Spleen (tissue), 13 donors: ENCODE measurements around the gene FKBP11. TPM values are rescaled to one million over a fixed set of nuclear protein-coding genes. Genes with fewer than 3 reads are reported as not detected.
A peak's percentile ranks its signal among the peaks of the same experiment; 100 is the strongest.

Source experiments
- DNase-seq: peaks from one replicate; pipeline ENCODE4 v3.0.0-alpha.2; 2020
- H3K27ac ChIP-seq, 8 donors: fragments of 200-600 bp; sonication (generic) in 7 of 8; 1 replicate in 4 of 8; 2 replicates in 4 of 8; pipeline versions ENCODE4 v1.5.0 to v1.8.0; 2016 to 2021; ENCODE audit warnings: inconsistent platforms in 4 of 8, mild to moderate bottlenecking in 4 of 8, moderate library complexity in 1 of 8
- H3K27me3 ChIP-seq, 7 donors: fragments of 200-600 bp; sonication (generic) in 6 of 7; replicated peaks in 1 of 7; 1 replicate in 4 of 7; 2 replicates in 3 of 7; pipeline versions ENCODE4 v1.5.0 to v1.8.0; 2016 to 2021; ENCODE audit warnings: inconsistent platforms in 3 of 7, mild to moderate bottlenecking in 1 of 7
- H3K36me3 ChIP-seq, 6 donors: fragments of 200-600 bp; sonication (generic) in 5 of 6; 1 replicate in 4 of 6; 2 replicates in 2 of 6; pipeline versions ENCODE4 v1.5.0 to v1.8.0; 2016 to 2021; ENCODE audit warnings: inconsistent platforms in 2 of 6
- H3K4me1 ChIP-seq, 6 donors: fragments of 200-600 bp; sonication (generic) in 5 of 6; 1 replicate in 3 of 6; 2 replicates in 3 of 6; pipeline versions ENCODE4 v1.5.0 to v1.8.0; 2016 to 2021; ENCODE audit warnings: inconsistent platforms in 3 of 6
- H3K4me3 ChIP-seq, 8 donors: fragments of 200-600 bp; sonication (generic) in 7 of 8; 1 replicate in 4 of 8; 2 replicates in 4 of 8; pipeline versions ENCODE4 v1.5.0 to v1.8.0; 2016 to 2021; ENCODE audit warnings: inconsistent platforms in 4 of 8, mild to moderate bottlenecking in 4 of 8, moderate library complexity in 2 of 8
- H3K9me3 ChIP-seq, 8 donors: fragments of 200-600 bp; sonication (generic) in 7 of 8; 1 replicate in 4 of 8; 2 replicates in 4 of 8; pipeline versions ENCODE4 v1.5.0 to v1.8.0; 2016 to 2021; ENCODE audit warnings: inconsistent platforms in 4 of 8
- POLR2A ChIP-seq, 3 donors: fragments of 450-650 bp; IDR thresholded peaks; one replicate each; pipeline ENCODE4 v1.5.1; 2017; ENCODE audit warnings: antibody characterized with exemption in 3 of 3, mild to moderate bottlenecking in 1 of 3
- POLR2AphosphoS5 ChIP-seq, 3 donors: sonication (generic); formaldehyde crosslinking; IDR thresholded peaks; one replicate each; pipeline ENCODE4 v1.5.1; 2017; ENCODE audit warnings: antibody characterized with exemption in 3 of 3
- WGBS, 5 donors: extraction: QIAGEN DNeasy Blood & Tissue Kit in 3 of 5; methylation state at CpG; one replicate each; pipeline versions ENCODE4 v1.1.5 to v1.1.7; 2013 to 2018; 5-methylcytosine and 5-hydroxymethylcytosine counted together
- intact Hi-C: fragments of 100-400 bp; cut with DNase I; formaldehyde crosslinking; loops from one replicate; pipeline ENCODE4 v1.15.0; 2023; ENCODE audit warnings: low total_unique reads
- long read RNA-seq, 2 donors: transcript quantifications; one replicate each; lab custom pipeline, GENCODE V29; 2026
- polyA plus RNA-seq, 3 donors: library from polyadenylated mRNA; stranded (reverse); fragments of 200-250 nt; gene quantifications; one replicate each; pipeline ENCODE4 v1.2.1, GENCODE V29; 2013
- total RNA-seq, 7 donors: library from RNA; depleted of rRNA in 3 of 7; stranded (reverse); fragments of >200 nt in 3 of 7; fragmentation: NEBNext Ultra II Directional in 4 of 7; extraction: Animal tissue kit (Norgen Biotek cat#: 25700) in 4 of 7; gene quantifications; one replicate each; pipeline versions ENCODE4 v1.1.0 to v1.2.1, GENCODE V29; 2016 to 2021
- TF ChIP-seq, protein P1 (sequence below), 11 experiments: fragments of 200-600 bp in 7 of 11; fragments of 450-650 bp in 4 of 11; sonication (generic) in 4 of 11; IDR thresholded peaks in 8 of 11; conservative IDR thresholded peaks in 3 of 11; 1 replicate in 7 of 11; 2 replicates in 4 of 11; pipeline versions ENCODE4 v1.4.0 to v1.8.0; 2016 to 2021; ENCODE audit warnings: antibody characterized with exemption in 11 of 11, inconsistent platforms in 4 of 11, mild to moderate bottlenecking in 1 of 11
- donor health status: healthy with polysubstance abuse.
- donor health status: DM: no; HTN: no; CAD: no; lungs with moderate emphysema.
- donor health status: DM: no; HTN: no; CAD: no.
- donor health status: Bipolar disorder and iron deficiency.
- donor health status: healthy.
- donor health status: DM: no; HTN: no; CAD: no.
- donor health status: DM: yes; HTN: yes; CAD: no.

The FKBP11 gene
- 10 to 100 TPM; 27.8 to 73.8 (median 43.2) TPM for total RNA-seq
- polyA plus RNA-seq: 10 to 100 TPM; 31.8 to 49.8 (median 37.9) TPM
- long read RNA-seq, donor 1, full-length matches to known transcripts: 7 of 7 reads
- long read RNA-seq, donor 1, partial matches to known transcripts: 0 of 7 reads
- long read RNA-seq, donor 1, other reads (novel, unspliced or antisense): 0 of 7 reads
- long read RNA-seq, donor 2, full-length matches to known transcripts: 23 of 23 reads
- long read RNA-seq, donor 2, partial matches to known transcripts: 0 of 23 reads
- long read RNA-seq, donor 2, other reads (novel, unspliced or antisense): 0 of 23 reads

GRCh38 chr12:48925304-48926011 lies at the start of gene FKBP11:
FKBP11 (minus strand) TSS chr12:48925492; CDS start chr12:48925428, 64 bp downstream.
- Histone ChIP-seq H3K27me3 (no peaks in the 10 kb centered on the region), H3K4me3 (peak within 1 kb of the TSS; percentile 78 to 94 (median 89)), H3K36me3 (peaks cover 0 to 65% (median 5%) of the 10 kb centered on the region in 6 donors), H3K27ac (peak within 1 kb of the TSS; percentile 77 to 95 (median 84)), H3K9me3 (no peaks in the 10 kb centered on the region), H3K4me1 (peaks cover 0 to 27% (median 16%) of the 10 kb centered on the region in 6 donors)
- TF ChIP-seq POLR2A (IDR thresholded peaks at IDR 0.05): peak in 1 of 3 donors; percentile 31
- TF ChIP-seq, protein P1, sequence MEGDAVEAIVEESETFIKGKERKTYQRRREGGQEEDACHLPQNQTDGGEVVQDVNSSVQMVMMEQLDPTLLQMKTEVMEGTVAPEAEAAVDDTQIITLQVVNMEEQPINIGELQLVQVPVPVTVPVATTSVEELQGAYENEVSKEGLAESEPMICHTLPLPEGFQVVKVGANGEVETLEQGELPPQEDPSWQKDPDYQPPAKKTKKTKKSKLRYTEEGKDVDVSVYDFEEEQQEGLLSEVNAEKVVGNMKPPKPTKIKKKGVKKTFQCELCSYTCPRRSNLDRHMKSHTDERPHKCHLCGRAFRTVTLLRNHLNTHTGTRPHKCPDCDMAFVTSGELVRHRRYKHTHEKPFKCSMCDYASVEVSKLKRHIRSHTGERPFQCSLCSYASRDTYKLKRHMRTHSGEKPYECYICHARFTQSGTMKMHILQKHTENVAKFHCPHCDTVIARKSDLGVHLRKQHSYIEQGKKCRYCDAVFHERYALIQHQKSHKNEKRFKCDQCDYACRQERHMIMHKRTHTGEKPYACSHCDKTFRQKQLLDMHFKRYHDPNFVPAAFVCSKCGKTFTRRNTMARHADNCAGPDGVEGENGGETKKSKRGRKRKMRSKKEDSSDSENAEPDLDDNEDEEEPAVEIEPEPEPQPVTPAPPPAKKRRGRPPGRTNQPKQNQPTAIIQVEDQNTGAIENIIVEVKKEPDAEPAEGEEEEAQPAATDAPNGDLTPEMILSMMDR (IDR thresholded peaks at IDR 0.05 in 8 of 11, conservative IDR thresholded peaks at IDR 0.05 in 3 of 11): peak in 1 of 11 experiments; percentile 5
- TF ChIP-seq POLR2AphosphoS5 (IDR thresholded peaks at IDR 0.05): peak; percentile 90 to 96 (median 95)
- peak; percentile 92 for DNase-seq
- intact Hi-C loops: no loop called here
- 3 to 7% (median 4%) methylated on average over 25 to 38 of the region's 38 CpGs for WGBS, 5 donors

- TF ChIP-seq, protein P1 (IDR thresholded peaks at IDR 0.05 in 8 of 11, conservative IDR thresholded peaks at IDR 0.05 in 3 of 11): peak in 9 of 11 experiments; percentile 33 to 78 (median 62)
- no peak for TF ChIP-seq POLR2A (IDR thresholded peaks at IDR 0.05)
- TF ChIP-seq POLR2AphosphoS5 (IDR thresholded peaks at IDR 0.05): no peak
- H3K4me3 ChIP-seq: no peak overlapping the region
- peaks cover 9 to 99% (median 79%) of the 10 kb centered on the region in 7 donors for H3K27me3 ChIP-seq
- no peaks in the 10 kb centered on the region for H3K36me3 ChIP-seq
- intact Hi-C loops: no loop called here
- no peak for DNase-seq
- no peaks in the 10 kb centered on the region for H3K9me3 ChIP-seq
- peaks cover 23 to 70% (median 56%) of the 10 kb centered on the region in 6 donors for H3K4me1 ChIP-seq
- 14 to 25% (median 16%) methylated on average over 19 of the region's 19 CpGs for WGBS, 5 donors
- no peak overlapping the region for H3K27ac ChIP-seq
These were observed 48.8 kb upstream of the FKBP11 start for GRCh38 chr12:48973941-48974673.

DNA sequence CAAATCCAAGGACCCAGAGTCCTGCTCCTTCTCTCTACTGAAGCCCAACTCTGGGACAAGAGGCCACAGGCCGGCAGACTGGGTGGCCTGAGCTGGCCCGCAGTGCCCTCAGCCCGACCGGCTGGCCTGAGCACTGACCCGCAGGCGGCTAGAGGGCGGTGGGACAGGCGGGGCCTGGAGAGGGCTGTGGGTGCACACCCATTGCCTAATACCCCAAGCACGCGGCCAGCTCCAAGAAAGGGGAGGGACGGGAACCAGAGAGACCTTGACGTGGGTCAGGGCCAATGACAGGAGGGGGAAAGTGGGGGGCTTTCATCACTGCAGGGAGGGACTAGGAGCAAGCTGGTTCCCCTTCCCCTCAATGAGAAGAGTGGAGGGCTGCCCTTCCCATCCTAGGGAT lies 48.2 kb upstream of the FKBP11 start:
- DNase-seq: no peak
- Histone ChIP-seq H3K27me3 (peaks cover 9 to 96% (median 73%) of the 10 kb centered on the region in 7 donors), H3K9me3 (no peaks in the 10 kb centered on the region), H3K4me1 (peaks cover 17 to 66% (median 50%) of the 10 kb centered on the region in 6 donors), H3K27ac (no peak overlapping the region), H3K4me3 (no peak overlapping the region), H3K36me3 (no peaks in the 10 kb centered on the region)
- intact Hi-C loops: no loop called here
- no peak for TF ChIP-seq POLR2A (IDR thresholded peaks at IDR 0.05)
- no peak for TF ChIP-seq POLR2AphosphoS5 (IDR thresholded peaks at IDR 0.05)
- TF ChIP-seq, protein P1 (IDR thresholded peaks at IDR 0.05 in 8 of 11, conservative IDR thresholded peaks at IDR 0.05 in 3 of 11): no peak
- 16 to 25% (median 19%) methylated on average over 11 to 12 of the region's 12 CpGs for WGBS, 5 donors
